Spleen (tissue), 11 donors: Measurements from ENCODE around the gene RALB. TPM values are rescaled to one million over a fixed set of nuclear protein-coding genes. Genes with fewer than 3 reads are reported as not detected.
A peak's percentile ranks its signal among the peaks of the same experiment; 100 is the strongest.

Experiments used
- DNase-seq: peaks from one replicate; pipeline ENCODE4 v3.0.0-alpha.2; 2020
- H3K27ac ChIP-seq, 8 donors: fragments of 200-600 bp; sonication (generic) in 7 of 8; 1 replicate in 4 of 8; 2 replicates in 4 of 8; pipeline versions ENCODE4 v1.5.0 to v1.8.0; 2016 to 2021; ENCODE audit warnings: inconsistent platforms in 4 of 8, mild to moderate bottlenecking in 4 of 8, moderate library complexity in 1 of 8
- H3K27me3 ChIP-seq, 7 donors: fragments of 200-600 bp; sonication (generic) in 6 of 7; replicated peaks in 1 of 7; 1 replicate in 4 of 7; 2 replicates in 3 of 7; pipeline versions ENCODE4 v1.5.0 to v1.8.0; 2016 to 2021; ENCODE audit warnings: inconsistent platforms in 3 of 7, mild to moderate bottlenecking in 1 of 7
- H3K36me3 ChIP-seq, 6 donors: fragments of 200-600 bp; sonication (generic) in 5 of 6; 1 replicate in 4 of 6; 2 replicates in 2 of 6; pipeline versions ENCODE4 v1.5.0 to v1.8.0; 2016 to 2021; ENCODE audit warnings: inconsistent platforms in 2 of 6
- H3K4me1 ChIP-seq, 6 donors: fragments of 200-600 bp; sonication (generic) in 5 of 6; 1 replicate in 3 of 6; 2 replicates in 3 of 6; pipeline versions ENCODE4 v1.5.0 to v1.8.0; 2016 to 2021; ENCODE audit warnings: inconsistent platforms in 3 of 6
- H3K4me3 ChIP-seq, 8 donors: fragments of 200-600 bp; sonication (generic) in 7 of 8; 1 replicate in 4 of 8; 2 replicates in 4 of 8; pipeline versions ENCODE4 v1.5.0 to v1.8.0; 2016 to 2021; ENCODE audit warnings: inconsistent platforms in 4 of 8, mild to moderate bottlenecking in 4 of 8, moderate library complexity in 2 of 8
- H3K9me3 ChIP-seq, 8 donors: fragments of 200-600 bp; sonication (generic) in 7 of 8; 1 replicate in 4 of 8; 2 replicates in 4 of 8; pipeline versions ENCODE4 v1.5.0 to v1.8.0; 2016 to 2021; ENCODE audit warnings: inconsistent platforms in 4 of 8
- POLR2A ChIP-seq, 3 donors: fragments of 450-650 bp; IDR thresholded peaks; one replicate each; pipeline ENCODE4 v1.5.1; 2017; ENCODE audit warnings: antibody characterized with exemption in 3 of 3, mild to moderate bottlenecking in 1 of 3
- POLR2AphosphoS5 ChIP-seq, 3 donors: sonication (generic); formaldehyde crosslinking; IDR thresholded peaks; one replicate each; pipeline ENCODE4 v1.5.1; 2017; ENCODE audit warnings: antibody characterized with exemption in 3 of 3
- WGBS, 5 donors: extraction: QIAGEN DNeasy Blood & Tissue Kit in 3 of 5; methylation state at CpG; one replicate each; pipeline versions ENCODE4 v1.1.5 to v1.1.7; 2013 to 2018; 5-methylcytosine and 5-hydroxymethylcytosine counted together
- intact Hi-C: fragments of 100-400 bp; cut with DNase I; formaldehyde crosslinking; loops from one replicate; pipeline ENCODE4 v1.15.0; 2023; ENCODE audit warnings: low total_unique reads
- polyA plus RNA-seq, 3 donors: library from polyadenylated mRNA; stranded (reverse); fragments of 200-250 nt; gene quantifications; one replicate each; pipeline ENCODE4 v1.2.1, GENCODE V29; 2013
- total RNA-seq, 7 donors: library from RNA; depleted of rRNA in 3 of 7; stranded (reverse); fragments of >200 nt in 3 of 7; fragmentation: NEBNext Ultra II Directional in 4 of 7; extraction: Animal tissue kit (Norgen Biotek cat#: 25700) in 4 of 7; gene quantifications; one replicate each; pipeline versions ENCODE4 v1.1.0 to v1.2.1, GENCODE V29; 2016 to 2021
- TF ChIP-seq, protein P1 (sequence below), 11 experiments: fragments of 200-600 bp in 7 of 11; fragments of 450-650 bp in 4 of 11; sonication (generic) in 4 of 11; IDR thresholded peaks in 8 of 11; conservative IDR thresholded peaks in 3 of 11; 1 replicate in 7 of 11; 2 replicates in 4 of 11; pipeline versions ENCODE4 v1.4.0 to v1.8.0; 2016 to 2021; ENCODE audit warnings: antibody characterized with exemption in 11 of 11, inconsistent platforms in 4 of 11, mild to moderate bottlenecking in 1 of 11
- donor health status: healthy with polysubstance abuse.
- donor health status: DM: no; HTN: no; CAD: no; lungs with moderate emphysema.
- donor health status: DM: no; HTN: no; CAD: no.
- donor health status: Bipolar disorder and iron deficiency.
- donor health status: healthy.
- donor health status: DM: no; HTN: no; CAD: no.
- donor health status: DM: yes; HTN: yes; CAD: no.

RALB gene
- total and polyA plus RNA-seq, 10 donors, result 26.6 to 126 (median 79.5) TPM

DNA sequence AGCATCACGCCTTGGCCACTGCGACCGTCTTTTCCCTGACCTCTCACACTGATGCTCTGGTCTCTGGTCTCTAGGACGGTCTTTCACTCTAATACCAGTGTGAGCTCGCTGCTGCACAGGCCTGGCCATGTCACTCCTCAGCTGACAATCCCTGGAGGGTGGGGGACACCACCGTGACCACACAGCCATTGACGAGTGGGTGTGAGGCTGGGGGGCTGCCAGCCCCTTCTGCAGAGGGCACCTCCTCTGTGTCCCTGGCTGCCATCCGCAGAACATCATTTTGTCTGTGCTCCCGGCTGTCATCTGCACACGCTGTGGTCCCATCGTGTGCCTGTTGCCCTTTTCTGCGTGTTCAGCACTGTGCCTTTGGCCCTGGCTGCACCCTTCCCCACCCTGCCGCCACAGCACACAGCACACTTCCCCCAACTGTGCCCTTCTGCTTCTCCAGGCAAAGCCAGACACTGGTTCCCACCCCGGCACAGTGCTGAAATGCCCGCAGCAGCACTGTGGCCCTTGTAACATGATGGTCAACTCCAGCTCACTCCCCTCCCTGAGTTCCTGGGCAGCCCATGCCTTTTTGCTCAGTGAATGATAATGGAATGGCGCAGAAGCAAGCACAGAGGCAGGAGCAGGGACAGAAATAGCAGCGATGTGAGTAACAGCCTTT lies 62.8 kb downstream of the RALB start:
- intact Hi-C loops, result loop anchor here (10.0 kb wide), 1 partner anchor 201 kb away; no protein-coding TSS in a partner anchor

DNA sequence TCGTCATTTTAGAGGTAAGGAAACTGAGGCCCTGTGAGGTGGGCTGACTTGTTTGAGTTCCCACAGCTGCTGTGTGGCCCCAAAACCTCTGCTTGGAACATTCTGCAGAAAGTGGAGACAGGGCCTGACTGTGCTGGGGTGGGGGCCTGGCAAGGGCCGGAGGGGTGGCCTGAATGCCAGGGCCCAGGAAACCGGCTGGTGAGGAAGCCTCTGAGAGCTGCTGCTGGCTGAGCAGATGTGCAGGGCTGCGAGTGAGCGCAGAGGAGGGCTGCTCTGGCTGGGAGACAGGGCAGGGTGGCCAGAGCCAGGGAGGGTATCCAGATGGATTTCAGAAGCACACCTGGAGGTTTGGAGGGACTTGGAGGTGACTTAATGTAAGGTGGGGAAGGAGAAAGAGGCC lies 63.4 kb downstream of the RALB start:
- no peak overlapping the region for H3K4me3 ChIP-seq
- no peaks in the 10 kb centered on the region for H3K9me3 ChIP-seq
- DNase-seq, result peak; percentile 38
- 77 to 95% (median 91%) methylated on average over 5 of the region's 5 CpGs for WGBS, 5 donors
- TF ChIP-seq, protein P1, sequence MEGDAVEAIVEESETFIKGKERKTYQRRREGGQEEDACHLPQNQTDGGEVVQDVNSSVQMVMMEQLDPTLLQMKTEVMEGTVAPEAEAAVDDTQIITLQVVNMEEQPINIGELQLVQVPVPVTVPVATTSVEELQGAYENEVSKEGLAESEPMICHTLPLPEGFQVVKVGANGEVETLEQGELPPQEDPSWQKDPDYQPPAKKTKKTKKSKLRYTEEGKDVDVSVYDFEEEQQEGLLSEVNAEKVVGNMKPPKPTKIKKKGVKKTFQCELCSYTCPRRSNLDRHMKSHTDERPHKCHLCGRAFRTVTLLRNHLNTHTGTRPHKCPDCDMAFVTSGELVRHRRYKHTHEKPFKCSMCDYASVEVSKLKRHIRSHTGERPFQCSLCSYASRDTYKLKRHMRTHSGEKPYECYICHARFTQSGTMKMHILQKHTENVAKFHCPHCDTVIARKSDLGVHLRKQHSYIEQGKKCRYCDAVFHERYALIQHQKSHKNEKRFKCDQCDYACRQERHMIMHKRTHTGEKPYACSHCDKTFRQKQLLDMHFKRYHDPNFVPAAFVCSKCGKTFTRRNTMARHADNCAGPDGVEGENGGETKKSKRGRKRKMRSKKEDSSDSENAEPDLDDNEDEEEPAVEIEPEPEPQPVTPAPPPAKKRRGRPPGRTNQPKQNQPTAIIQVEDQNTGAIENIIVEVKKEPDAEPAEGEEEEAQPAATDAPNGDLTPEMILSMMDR (IDR thresholded peaks at IDR 0.05 in 8 of 11, conservative IDR thresholded peaks at IDR 0.05 in 3 of 11), result no peak
- no peak for TF ChIP-seq POLR2AphosphoS5 (IDR thresholded peaks at IDR 0.05)
- TF ChIP-seq POLR2A (IDR thresholded peaks at IDR 0.05), result no peak
- H3K36me3 ChIP-seq, result no peaks in the 10 kb centered on the region
- intact Hi-C loops, result loop anchor here (10.0 kb wide), 1 partner anchor 201 kb away; no protein-coding TSS in a partner anchor
- H3K27ac ChIP-seq, result no peak overlapping the region
- peaks cover 5 to 55% (median 29%) of the 10 kb centered on the region in 6 donors for H3K4me1 ChIP-seq
- peaks cover 0 to 11% (median 0%) of the 10 kb centered on the region in 7 donors for H3K27me3 ChIP-seq

More for the DNA sequence above, 62.8 kb downstream of the RALB start:
- TF ChIP-seq POLR2AphosphoS5 (IDR thresholded peaks at IDR 0.05) (no peak), POLR2A (IDR thresholded peaks at IDR 0.05) (no peak)
- TF ChIP-seq, protein P1 (IDR thresholded peaks at IDR 0.05 in 8 of 11, conservative IDR thresholded peaks at IDR 0.05 in 3 of 11), result no peak
- no peak overlapping the region for H3K4me3 ChIP-seq
- peaks cover 0 to 11% (median 0%) of the 10 kb centered on the region in 7 donors for H3K27me3 ChIP-seq
- H3K9me3 ChIP-seq, result no peaks in the 10 kb centered on the region
- H3K36me3 ChIP-seq, result no peaks in the 10 kb centered on the region
- H3K27ac ChIP-seq, result no peak overlapping the region
- DNase-seq, result peak; percentile 68
- peaks cover 5 to 52% (median 28%) of the 10 kb centered on the region in 6 donors for H3K4me1 ChIP-seq
- 89 to 93% (median 91%) methylated on average over 16 to 17 of the region's 17 CpGs for WGBS, 5 donors

DNA sequence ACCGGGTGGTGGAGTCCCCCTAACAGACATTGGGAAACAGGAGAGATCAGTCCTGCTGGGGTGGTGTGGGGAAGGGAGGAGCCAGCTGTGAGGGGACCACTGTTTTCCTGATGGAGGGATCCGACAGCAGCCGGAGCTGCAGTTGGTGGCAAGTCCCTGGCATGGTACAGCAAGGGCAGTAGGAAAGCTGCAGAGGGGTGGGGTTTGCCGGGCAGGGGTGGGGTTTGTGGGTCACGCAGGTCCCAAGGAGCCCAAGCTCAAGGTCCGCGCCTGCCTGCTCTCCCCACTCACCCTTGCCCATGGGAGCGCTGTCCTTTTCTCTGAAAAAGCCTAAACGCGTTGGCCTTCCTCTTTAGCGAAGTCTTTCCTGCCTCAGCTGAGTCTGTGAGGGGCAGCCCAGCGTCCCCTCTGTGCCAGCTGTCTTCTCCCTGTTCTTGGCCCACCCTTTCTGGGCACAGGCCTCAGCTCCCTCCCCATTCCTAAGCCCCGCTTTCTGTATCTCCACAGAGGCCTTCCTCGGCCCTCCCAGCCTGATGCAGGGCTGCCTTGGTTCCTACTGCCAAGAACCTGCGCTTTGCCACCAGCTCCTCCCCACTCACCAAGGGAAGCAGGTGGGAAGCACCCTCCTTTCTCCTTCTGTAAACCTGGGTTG lies 64.0 kb downstream of the RALB start:
- H3K4me1 ChIP-seq, result peaks cover 5 to 55% (median 29%) of the 10 kb centered on the region in 6 donors
- DNase-seq, result peak; percentile 61
- H3K27ac ChIP-seq, result no peak overlapping the region
- H3K27me3 ChIP-seq, result peaks cover 0 to 13% (median 0%) of the 10 kb centered on the region in 7 donors
- H3K36me3 ChIP-seq, result no peaks in the 10 kb centered on the region
- WGBS, 5 donors, result 87 to 94% (median 92%) methylated on average over 14 to 15 of the region's 15 CpGs
- TF ChIP-seq POLR2AphosphoS5 (IDR thresholded peaks at IDR 0.05) (no peak), POLR2A (IDR thresholded peaks at IDR 0.05) (no peak)
- TF ChIP-seq, protein P1 (IDR thresholded peaks at IDR 0.05 in 8 of 11, conservative IDR thresholded peaks at IDR 0.05 in 3 of 11), result no peak
- H3K9me3 ChIP-seq, result no peaks in the 10 kb centered on the region
- H3K4me3 ChIP-seq, result no peak overlapping the region
- intact Hi-C loops, result loop anchor here (10.0 kb wide), 1 partner anchor 202 kb away; no protein-coding TSS in a partner anchor

DNA sequence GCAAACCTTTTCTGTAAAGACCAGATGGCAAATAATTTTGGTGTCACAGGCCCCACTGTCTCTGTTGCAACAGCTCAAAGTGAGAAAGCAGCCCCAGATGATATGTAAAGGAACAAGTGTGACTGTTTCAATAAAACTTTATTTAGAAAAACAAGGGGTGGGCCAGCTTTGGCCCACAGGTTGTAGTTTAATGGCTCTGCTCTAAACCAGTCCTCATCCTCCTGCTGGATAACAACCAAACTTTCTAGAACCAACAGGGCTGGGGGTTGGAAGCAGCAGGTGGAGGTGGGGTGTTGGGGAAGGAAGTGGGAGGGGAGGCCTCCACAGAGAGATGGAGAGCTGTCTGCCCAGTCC lies 64.5 kb downstream of the RALB start:
- DNase-seq, result peak; percentile 40
- no peak overlapping the region for H3K27ac ChIP-seq
- H3K4me1 ChIP-seq, result peaks cover 5 to 55% (median 29%) of the 10 kb centered on the region in 6 donors
- TF ChIP-seq POLR2A (IDR thresholded peaks at IDR 0.05) (no peak), POLR2AphosphoS5 (IDR thresholded peaks at IDR 0.05) (no peak)
- TF ChIP-seq, protein P1 (IDR thresholded peaks at IDR 0.05 in 8 of 11, conservative IDR thresholded peaks at IDR 0.05 in 3 of 11), result no peak
- intact Hi-C loops, result loop anchor here (10.0 kb wide), 1 partner anchor 202 kb away; no protein-coding TSS in a partner anchor
- H3K4me3 ChIP-seq, result no peak overlapping the region
- H3K36me3 ChIP-seq, result no peaks in the 10 kb centered on the region
- H3K9me3 ChIP-seq, result no peaks in the 10 kb centered on the region
- peaks cover 0 to 18% (median 0%) of the 10 kb centered on the region in 7 donors for H3K27me3 ChIP-seq
